HCT116 (cell line): ENCODE data around the gene LPAR1. TPM values are rescaled to one million over a fixed set of nuclear protein-coding genes. Genes with fewer than 3 reads are reported as not detected.

Experiments
- ATAC-seq: fragments of 200-7000 bp; cut with Tn5 transposase; 2 replicates; pipeline ENCODE4 v1.9.1; 2020; ENCODE audit warnings: mild to moderate bottlenecking, moderate library complexity
- BruUV-seq: library from RNA; stranded (reverse); fragments of 400-500 nt; replicated peaks from 2 replicates; lab custom pipeline; 2021; lab: Mats Ljungman, UMichigan
- CTCF ChIA-PET: fragments of 300-600 bp; sonication (Branson Sonifier 250); formaldehyde crosslinking; loops from one replicate; lab custom pipeline; 2021; ENCODE audit warnings: antibody characterized with exemption; lab: Charles Lee
- POLR2A ChIA-PET: fragments of 300-600, 350-600 bp; sonication (Branson Sonifier 250); formaldehyde crosslinking; loops from one replicate; lab custom pipeline; 2021; ENCODE audit warnings: antibody characterized with exemption; lab: Charles Lee
- RAD21 ChIA-PET, 2 experiments: fragments of 300-600 bp; sonication (Branson Sonifier 250); formaldehyde crosslinking; loops; one replicate each; lab custom pipeline; 2023; ENCODE audit warnings: low total read pairs in 2 of 2; ENCODE audit not compliant: uncharacterized antibody in 2 of 2, unreplicated experiment in 2 of 2, low non-redundant PET in 1 of 2; lab: Charles Lee
- DNase-seq: peaks from one replicate; pipeline ENCODE4 v3.0.0-alpha.2; 2010; ENCODE audit warnings: low read depth, low spot score
- H2AFZ ChIP-seq: fragments of 200-600 bp; shearing (Covaris generic), sonication (generic); 2 replicates; pipeline ENCODE4 v1.6.1; 2017; ENCODE audit warnings: low read depth, mixed run types, mixed read lengths, antibody characterized with exemption, low read length; ENCODE audit not compliant: poor library complexity, severe bottlenecking
- H3K27ac ChIP-seq: 2 replicates; pipeline ENCODE4 v1.5.1; 2012; ENCODE audit warnings: low read depth, low read length
- H3K27me3 ChIP-seq: fragments of 200-600 bp; sonication (generic); 2 replicates; pipeline ENCODE4 v1.6.1; 2016; ENCODE audit warnings: mixed run types, low read length, mixed read lengths; ENCODE audit not compliant: insufficient read depth
- H3K36me3 ChIP-seq, 2 experiments: fragments of 200-500 bp in 1 of 2; fragments of 200-600 bp in 1 of 2; sonication (Bioruptor generic) in 1 of 2; sonication (generic) in 1 of 2; 2 replicates each; pipeline versions ENCODE4 v1.5.1 to v1.6.1; 2014 to 2016; ENCODE audit warnings: low read length in 2 of 2, inconsistent platforms in 1 of 2, mixed read lengths in 1 of 2, mixed run types in 1 of 2; ENCODE audit not compliant: insufficient read depth in 2 of 2, control insufficient read depth in 1 of 2
- H3K4me1 ChIP-seq, 2 experiments: fragments of 200-600 bp in 1 of 2; sonication (generic) in 1 of 2; 2 replicates each; pipeline versions ENCODE4 v1.5.1 to v1.6.1; 2012 to 2017; ENCODE audit warnings: low read length in 2 of 2, inconsistent platforms in 1 of 2, mild to moderate bottlenecking in 1 of 2, mixed read lengths in 1 of 2, mixed run types in 1 of 2, moderate library complexity in 1 of 2; ENCODE audit not compliant: insufficient read depth in 2 of 2, control insufficient read depth in 1 of 2
- H3K4me2 ChIP-seq: fragments of 200-600 bp; sonication (generic); 2 replicates; pipeline ENCODE4 v1.6.1; 2017; ENCODE audit warnings: mixed run types, low read length, mixed read lengths
- H3K4me3 ChIP-seq, 2 experiments: fragments of 200-600 bp in 1 of 2; sonication (generic) in 1 of 2; replicated peaks in 1 of 2; 2 replicates each; pipeline ENCODE4 v1.5.1; 2011 to 2016; ENCODE audit warnings: low read length in 2 of 2, control low read depth in 1 of 2, low read depth in 1 of 2, mild to moderate bottlenecking in 1 of 2, mixed read lengths in 1 of 2, mixed run types in 1 of 2
- H3K79me2 ChIP-seq: fragments of 200-600 bp; sonication (generic); 2 replicates; pipeline ENCODE4 v1.6.1; 2017; ENCODE audit warnings: mild to moderate bottlenecking, mixed run types, low read length, moderate library complexity, mixed read lengths; ENCODE audit not compliant: insufficient read depth
- H3K9ac ChIP-seq: fragments of 200-600 bp; sonication (generic); 2 replicates; pipeline ENCODE4 v1.6.1; 2016; ENCODE audit warnings: low read length, mixed read lengths
- H3K9me2 ChIP-seq: fragments of 200-600 bp; sonication (generic), shearing (Covaris generic); 2 replicates; pipeline ENCODE4 v1.6.1; 2017; ENCODE audit warnings: mixed run types, mild to moderate bottlenecking, moderate library complexity; ENCODE audit not compliant: insufficient read depth
- H3K9me3 ChIP-seq, 2 experiments: fragments of 200-500 bp in 1 of 2; fragments of 200-600 bp in 1 of 2; sonication (Bioruptor generic) in 1 of 2; sonication (generic) in 1 of 2; 2 replicates each; pipeline ENCODE4 v1.6.1; 2014 to 2017; ENCODE audit warnings: low read length in 2 of 2, mixed read lengths in 2 of 2, inconsistent platforms in 1 of 2, low read depth in 1 of 2, mild to moderate bottlenecking in 1 of 2, mixed run types in 1 of 2, moderate library complexity in 1 of 2; ENCODE audit not compliant: control insufficient read depth in 1 of 2, insufficient read depth in 1 of 2
- H4K20me1 ChIP-seq: fragments of 200-600 bp; sonication (generic), shearing (Covaris generic); 2 replicates; pipeline ENCODE4 v1.6.1; 2017; ENCODE audit warnings: mixed run types, mild to moderate bottlenecking, moderate library complexity; ENCODE audit not compliant: insufficient read depth
- CTCF ChIP-seq, 3 experiments: fragments of 200-600 bp in 1 of 3; sonication (generic) in 1 of 3; IDR thresholded peaks in 2 of 3; conservative IDR thresholded peaks in 1 of 3; 2 replicates each; pipeline ENCODE4 v1.5.1; 2012 to 2017; ENCODE audit warnings: low read depth in 2 of 3, low read length in 2 of 3, antibody characterized with exemption in 1 of 3, borderline replicate concordance in 1 of 3, control low read depth in 1 of 3, mild to moderate bottlenecking in 1 of 3, mixed read lengths in 1 of 3, mixed run types in 1 of 3, moderate library complexity in 1 of 3; ENCODE audit not compliant: insufficient read depth in 1 of 3
- FOSL1 ChIP-seq: IDR thresholded peaks from 2 replicates; pipeline ENCODE4 v1.6.1; 2012; ENCODE audit warnings: low read depth
- RAD21 ChIP-seq: IDR thresholded peaks from 2 replicates; pipeline ENCODE4 v1.6.1; 2012; ENCODE audit warnings: low read depth, mild to moderate bottlenecking
- ZFX ChIP-seq: fragments of 450-650 bp; IDR thresholded peaks from 2 replicates; pipeline ENCODE4 v1.6.1; 2017
- intact Hi-C: fragments of 100-400 bp; cut with micrococcal nuclease; formaldehyde crosslinking; loops from 2 replicates; pipeline ENCODE4 v1.10.0; 2022
- total RNA-seq: library from RNA; stranded (reverse); gene quantifications from one replicate; pipeline ENCODE4 v1.2.1, GENCODE V29; 2021; ENCODE audit not compliant: unreplicated experiment
- TF ChIP-seq, protein P1 (sequence below): IDR thresholded peaks from 2 replicates; pipeline ENCODE4 v1.6.1; 2011; ENCODE audit warnings: mild to moderate bottlenecking, low read length, moderate library complexity; ENCODE audit not compliant: insufficient replicate concordance; ENCODE audit errors: extremely low read depth

The LPAR1 gene
- total RNA-seq, 1 experiment from 2014 or later = 7.4 TPM

- Histone ChIP-seq H3K4me2 (no peak overlapping the region), H3K36me3 (no peaks in the 10 kb centered on the region), H3K4me1 (no peaks in the 10 kb centered on the region), H3K27me3 (no peaks in the 10 kb centered on the region), H4K20me1 (no peaks in the 10 kb centered on the region), H3K27ac (no peak overlapping the region), H3K79me2 (no peaks in the 10 kb centered on the region), H2AFZ (no peak overlapping the region), H3K9ac (no peak overlapping the region), H3K4me3 (no peak overlapping the region), H3K9me2 (no peaks in the 10 kb centered on the region), H3K9me3 (no peaks in the 10 kb centered on the region)
- CTCF ChIA-PET = no interaction called here
- TF ChIP-seq FOSL1 = no peak
- no peak for TF ChIP-seq RAD21
- no peak for TF ChIP-seq CTCF (IDR thresholded peaks at IDR 0.05 in 2 of 3, conservative IDR thresholded peaks at IDR 0.05 in 1 of 3; ENCODE audit: borderline replicate concordance in 1 of 3, insufficient read depth in 1 of 3, low read depth in 2 of 3, low read length in 2 of 3)
- TF ChIP-seq, protein P1, sequence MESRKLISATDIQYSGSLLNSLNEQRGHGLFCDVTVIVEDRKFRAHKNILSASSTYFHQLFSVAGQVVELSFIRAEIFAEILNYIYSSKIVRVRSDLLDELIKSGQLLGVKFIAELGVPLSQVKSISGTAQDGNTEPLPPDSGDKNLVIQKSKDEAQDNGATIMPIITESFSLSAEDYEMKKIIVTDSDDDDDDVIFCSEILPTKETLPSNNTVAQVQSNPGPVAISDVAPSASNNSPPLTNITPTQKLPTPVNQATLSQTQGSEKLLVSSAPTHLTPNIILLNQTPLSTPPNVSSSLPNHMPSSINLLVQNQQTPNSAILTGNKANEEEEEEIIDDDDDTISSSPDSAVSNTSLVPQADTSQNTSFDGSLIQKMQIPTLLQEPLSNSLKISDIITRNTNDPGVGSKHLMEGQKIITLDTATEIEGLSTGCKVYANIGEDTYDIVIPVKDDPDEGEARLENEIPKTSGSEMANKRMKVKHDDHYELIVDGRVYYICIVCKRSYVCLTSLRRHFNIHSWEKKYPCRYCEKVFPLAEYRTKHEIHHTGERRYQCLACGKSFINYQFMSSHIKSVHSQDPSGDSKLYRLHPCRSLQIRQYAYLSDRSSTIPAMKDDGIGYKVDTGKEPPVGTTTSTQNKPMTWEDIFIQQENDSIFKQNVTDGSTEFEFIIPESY = no peak
- DNase-seq (no peak), ATAC-seq (no peak)
- BruUV-seq = no TSS peak
- POLR2A ChIA-PET = no interaction called here
- RAD21 ChIA-PET = no interaction called here
- intact Hi-C loops = no loop called here
Measured at GRCh38 chr9:110999379-110999778, 38.9 kb downstream of the LPAR1 start.

GRCh38 chr9:110997847-110998246 is 40.4 kb downstream of the LPAR1 start:
- Histone ChIP-seq H3K79me2 (no peaks in the 10 kb centered on the region), H2AFZ (no peak overlapping the region), H3K9me2 (no peaks in the 10 kb centered on the region), H4K20me1 (no peaks in the 10 kb centered on the region), H3K9ac (no peak overlapping the region), H3K36me3 (no peaks in the 10 kb centered on the region), H3K4me1 (no peaks in the 10 kb centered on the region), H3K27ac (no peak overlapping the region), H3K4me3 (no peak overlapping the region), H3K4me2 (no peak overlapping the region), H3K27me3 (no peaks in the 10 kb centered on the region), H3K9me3 (no peaks in the 10 kb centered on the region)
- DNase-seq = no peak
- POLR2A ChIA-PET = no interaction called here
- CTCF ChIA-PET = no interaction called here
- BruUV-seq = no TSS peak
- intact Hi-C loops = no loop called here
- no peak for ATAC-seq
- no peak for TF ChIP-seq ZFX
- RAD21 ChIA-PET = no interaction called here
